Stimulated activated CD8-positive, alpha-beta memory T cell treated with anti-CD3 and anti-CD28 coated beads, Interleukin-15, amount 100 ng/mL, for 48 hours (primary cell): ENCODE data around the gene RNASE7.

Experiments
- DNase-seq, 2 donors: peaks; one replicate each; pipeline ENCODE4 v3.0.0-alpha.2; 2020; ENCODE audit warnings: low read depth in 2 of 2

Gene RNASE7

DNA sequence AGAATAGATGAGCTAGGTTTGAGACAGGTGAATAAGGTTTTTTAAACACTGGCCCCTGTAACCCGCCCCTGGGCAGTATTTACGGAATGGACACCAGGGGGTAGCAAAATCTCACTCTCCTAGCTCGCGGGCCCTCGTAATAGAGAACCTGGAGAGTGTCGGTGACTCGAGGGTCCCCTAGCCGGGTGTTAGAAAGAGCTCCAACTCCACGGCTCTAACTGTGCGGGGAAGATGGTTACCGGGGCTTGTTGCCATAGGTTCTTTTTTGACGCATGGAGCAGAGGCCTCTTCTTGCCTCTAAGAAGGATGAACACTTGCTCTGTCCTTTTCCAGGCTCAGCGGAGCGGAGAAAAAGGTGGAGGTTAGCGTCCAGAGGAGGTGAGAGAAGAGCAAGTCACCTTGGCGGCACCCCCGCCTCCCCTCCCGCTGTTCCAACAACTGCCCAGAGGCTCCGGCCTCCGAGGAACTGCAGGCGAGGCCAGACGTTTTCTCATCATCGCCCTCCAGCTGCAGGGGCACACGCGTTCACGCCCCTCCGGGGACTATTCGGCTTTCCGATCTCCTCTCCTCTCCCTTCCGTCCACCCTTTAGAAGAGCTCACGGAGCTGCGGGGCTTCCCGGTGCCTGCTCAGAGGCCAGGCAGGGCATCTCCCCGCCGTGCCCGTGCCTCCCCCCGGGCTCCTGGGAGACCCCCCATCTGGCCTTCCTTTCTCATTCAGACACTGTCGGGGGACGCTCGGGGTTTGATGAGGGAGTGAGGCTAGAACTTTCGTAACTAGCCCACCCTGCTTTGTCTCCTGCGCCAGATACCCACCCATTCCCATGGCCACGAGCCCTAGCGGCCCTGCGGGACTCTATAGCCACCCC, 26.6 kb downstream of the RNASE7 start:
- DNase-seq: no peak

DNA sequence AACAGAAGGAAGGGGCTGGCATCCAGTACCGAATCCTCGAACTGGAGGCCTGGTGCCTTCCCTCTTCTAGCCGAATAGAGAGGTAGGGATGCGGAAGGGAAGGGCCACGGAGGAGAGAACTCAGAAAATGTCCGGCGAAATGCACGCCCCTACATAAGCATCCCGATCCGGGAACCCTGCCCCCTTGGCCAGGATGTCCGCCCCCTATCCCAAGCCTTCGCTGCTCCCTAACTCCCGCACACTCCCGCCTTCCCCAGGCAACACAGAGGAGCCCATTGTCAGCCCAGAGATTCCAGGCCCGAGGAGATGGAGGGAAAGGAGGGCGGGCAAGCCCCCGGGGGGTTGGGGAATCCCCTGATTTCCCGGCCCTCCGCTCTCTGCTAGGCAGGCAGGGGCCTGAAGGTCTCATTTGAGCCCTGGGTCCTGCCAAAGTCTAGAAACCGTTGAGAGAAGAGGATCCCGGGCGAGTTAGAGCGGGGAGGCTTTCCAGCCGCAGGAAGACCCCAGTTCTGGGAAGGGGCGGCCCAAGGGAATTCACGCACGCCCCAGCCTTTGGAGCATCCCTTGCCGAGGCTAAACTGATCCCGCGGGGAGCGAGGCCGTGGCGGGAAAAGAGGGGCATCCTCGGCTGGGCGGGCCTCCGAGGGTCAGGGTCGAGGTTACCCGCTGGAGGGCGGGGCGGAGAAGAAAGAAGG, 27.4 kb downstream of the RNASE7 start:
- DNase-seq: no peak

DNA sequence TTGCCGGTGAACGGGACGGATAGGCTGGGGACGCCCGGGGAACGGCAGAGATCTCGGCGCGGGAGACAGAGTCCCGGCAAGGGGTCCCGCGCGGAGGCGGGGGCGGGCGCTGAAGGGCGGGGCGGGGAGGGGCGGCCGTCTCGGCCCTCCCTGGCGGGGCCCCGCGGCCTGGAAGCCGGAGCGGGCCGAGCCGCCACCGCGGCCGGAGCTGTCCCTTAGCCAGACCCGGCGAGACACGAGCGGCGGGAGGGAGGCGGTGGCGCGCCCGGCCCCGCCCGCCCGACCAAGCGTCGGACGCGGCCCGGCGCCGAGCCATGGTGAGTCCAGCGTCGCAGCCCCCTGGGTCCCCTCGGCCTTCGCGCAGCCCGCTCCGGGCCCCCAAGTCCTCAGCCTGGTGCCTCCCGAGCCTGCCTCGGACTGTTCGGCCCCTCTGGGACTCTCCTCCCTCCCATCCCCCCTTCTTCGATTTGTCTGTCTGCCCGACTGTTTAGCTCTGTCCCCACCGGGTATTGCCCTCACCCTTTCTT, 28.0 kb downstream of the RNASE7 start, which contains the start of gene ARHGEF40:
TSS of gene ARHGEF40 (plus strand) at position 222 of the 527 bp plus-strand sequence. CDS start at position 315, 93 bp downstream.
- DNase-seq: no peak

DNA sequence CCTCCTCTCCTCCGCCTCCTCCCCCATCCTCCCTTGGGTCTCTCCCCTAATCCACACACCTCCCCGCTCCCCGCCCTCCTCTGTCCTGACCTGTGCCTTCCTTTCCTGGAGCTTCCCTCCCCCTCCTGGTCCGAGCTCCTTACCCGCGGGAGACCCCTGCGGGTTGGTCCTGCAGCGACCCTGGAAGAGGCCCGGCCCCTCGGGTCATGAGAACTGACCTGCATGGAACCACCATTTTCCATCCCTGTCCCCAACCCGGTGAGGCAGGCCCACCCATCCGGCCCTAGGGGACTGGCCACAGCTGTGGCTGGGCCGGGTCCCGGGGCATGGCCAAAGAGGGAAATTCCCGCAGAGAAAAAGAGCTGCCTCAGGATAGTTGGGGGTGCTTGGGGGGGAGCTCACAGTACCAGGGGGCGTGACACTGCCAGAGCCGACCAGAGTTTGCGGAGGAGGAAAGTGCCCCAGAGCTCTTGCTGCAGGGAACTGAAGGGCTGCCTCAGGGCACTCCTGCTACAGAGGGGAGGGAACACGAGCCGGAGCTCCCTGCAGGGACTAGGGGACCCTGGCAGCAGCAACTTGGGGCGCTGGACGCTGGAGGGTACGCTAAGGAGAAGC, 28.6 kb downstream of the RNASE7 start:
- DNase-seq: no peak

DNA sequence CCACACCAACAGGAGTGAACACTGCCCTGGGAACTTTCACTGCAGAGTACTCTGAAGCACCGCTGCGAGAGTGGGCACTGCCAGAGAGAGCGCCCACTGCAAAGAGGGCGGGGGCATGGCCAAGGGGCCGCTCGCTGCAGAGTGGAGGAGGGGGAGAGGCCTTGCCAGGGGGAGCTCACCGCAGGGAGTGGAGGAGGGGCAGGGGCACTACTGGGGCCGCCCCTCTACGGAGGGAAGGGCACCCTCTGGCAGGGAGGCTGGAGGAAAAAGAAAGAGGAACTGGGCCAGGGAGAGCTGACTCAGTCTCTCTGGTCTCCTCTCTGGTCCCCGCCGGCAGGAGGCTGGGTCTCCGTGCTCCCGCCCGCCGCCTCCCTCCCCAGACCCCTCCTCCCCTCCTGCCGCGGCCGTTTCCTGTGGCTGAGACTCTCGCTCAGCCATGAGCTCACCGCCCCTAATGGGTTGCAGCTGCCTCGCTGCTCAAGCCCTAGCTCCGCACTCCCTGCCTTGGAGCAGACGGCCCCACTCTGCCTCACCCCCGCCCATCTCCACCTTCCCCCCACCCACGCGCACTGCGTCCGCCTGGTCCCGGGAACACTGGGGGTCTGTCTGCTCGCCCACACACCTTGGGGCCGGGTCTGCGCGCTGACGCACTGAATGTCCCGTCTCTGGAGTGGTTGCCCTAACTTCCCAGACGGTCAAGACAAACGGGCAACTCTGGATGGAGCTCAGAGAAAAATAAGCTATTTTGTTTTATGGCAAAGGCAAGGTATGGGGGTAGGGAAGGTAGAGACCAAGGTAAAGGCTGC, 29.3 kb downstream of the RNASE7 start:
- DNase-seq: peak; percentile 28 to 35

DNA sequence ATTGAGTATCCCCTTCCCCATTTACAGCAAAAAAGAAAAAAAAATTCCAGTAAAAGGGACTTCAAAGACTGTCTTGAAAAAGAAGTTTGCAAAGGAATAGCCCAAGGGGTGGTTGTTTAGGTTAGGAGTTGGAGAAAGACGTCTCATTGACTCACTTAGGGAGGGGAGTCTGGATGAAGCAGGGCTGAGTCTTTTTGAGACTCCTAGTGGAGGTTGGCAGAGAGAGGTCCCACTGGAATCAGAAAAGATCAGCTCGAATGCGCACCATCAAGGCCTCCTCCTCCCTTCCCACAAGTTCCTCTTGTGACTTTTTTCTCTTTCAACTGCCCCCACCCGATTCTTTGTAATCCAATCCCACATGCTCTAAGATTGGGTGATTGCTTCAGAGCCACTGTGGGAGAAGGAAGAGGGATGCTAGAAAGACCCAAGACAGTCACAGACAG, 29.9 kb downstream of the RNASE7 start:
- DNase-seq: no peak

DNA sequence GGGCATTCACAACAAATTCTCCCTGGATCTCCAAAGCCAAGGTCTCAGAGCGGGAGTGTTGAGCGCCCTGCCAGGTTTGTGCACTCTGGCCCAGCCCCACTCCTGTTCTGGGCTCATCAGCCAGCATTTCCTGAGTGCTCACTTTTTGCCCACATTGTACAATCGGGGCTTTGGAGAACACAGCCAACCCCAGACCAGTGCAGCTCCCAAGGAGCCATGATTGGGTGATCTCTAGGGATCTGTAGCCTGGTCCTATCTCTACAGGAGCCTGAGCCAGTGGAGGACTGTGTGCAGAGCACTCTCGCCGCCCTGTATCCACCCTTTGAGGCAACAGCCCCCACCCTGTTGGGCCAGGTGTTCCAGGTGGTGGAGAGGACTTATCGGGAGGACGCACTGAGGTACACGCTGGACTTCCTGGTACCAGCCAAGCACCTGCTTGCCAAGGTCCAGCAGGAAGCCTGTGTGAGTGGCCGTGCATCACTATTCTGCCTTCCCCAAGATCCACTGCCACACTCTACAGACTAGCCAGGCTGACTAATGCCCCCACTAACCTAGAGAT, 30.7 kb downstream of the RNASE7 start:
- DNase-seq: no peak

DNA sequence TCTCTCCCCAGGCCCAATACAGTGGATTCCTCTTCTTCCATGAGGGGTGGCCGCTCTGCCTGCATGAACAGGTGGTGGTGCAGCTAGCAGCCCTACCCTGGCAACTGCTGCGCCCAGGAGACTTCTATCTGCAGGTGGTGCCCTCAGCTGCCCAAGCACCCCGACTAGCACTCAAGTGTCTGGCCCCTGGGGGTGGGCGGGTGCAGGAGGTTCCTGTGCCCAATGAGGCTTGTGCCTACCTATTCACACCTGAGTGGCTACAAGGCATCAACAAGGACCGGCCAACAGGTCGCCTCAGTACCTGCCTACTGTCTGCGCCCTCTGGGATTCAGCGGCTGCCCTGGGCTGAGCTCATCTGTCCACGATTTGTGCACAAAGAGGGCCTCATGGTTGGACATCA, 31.8 kb downstream of the RNASE7 start:
- DNase-seq: no peak

DNA sequence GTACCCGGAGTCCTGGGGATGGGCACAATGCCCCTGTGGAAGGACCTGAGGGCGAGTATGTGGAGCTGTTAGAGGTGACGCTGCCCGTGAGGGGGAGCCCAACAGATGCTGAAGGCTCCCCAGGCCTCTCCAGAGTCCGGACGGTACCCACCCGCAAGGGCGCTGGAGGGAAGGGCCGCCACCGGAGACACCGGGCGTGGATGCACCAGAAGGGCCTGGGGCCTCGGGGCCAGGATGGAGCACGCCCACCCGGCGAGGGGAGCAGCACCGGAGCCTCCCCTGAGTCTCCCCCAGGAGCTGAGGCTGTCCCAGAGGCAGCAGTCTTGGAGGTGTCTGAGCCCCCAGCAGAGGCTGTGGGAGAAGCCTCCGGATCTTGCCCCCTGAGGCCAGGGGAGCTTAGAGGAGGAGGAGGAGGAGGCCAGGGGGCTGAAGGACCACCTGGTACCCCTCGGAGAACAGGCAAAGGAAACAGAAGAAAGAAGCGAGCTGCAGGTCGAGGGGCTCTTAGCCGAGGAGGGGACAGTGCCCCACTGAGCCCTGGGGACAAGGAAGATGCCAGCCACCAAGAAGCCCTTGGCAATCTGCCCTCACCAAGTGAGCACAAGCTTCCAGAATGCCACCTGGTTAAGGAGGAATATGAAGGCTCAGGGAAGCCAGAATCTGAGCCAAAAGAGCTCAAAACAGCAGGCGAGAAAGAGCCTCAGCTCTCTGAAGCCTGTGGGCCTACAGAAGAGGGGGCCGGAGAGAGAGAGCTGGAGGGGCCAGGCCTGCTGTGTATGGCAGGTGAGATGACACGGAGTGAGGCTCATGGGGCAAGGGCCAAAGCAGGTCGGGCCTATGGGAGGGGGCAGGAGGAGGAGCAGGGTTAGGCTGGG, 32.5 kb downstream of the RNASE7 start:
- DNase-seq: no peak

DNA sequence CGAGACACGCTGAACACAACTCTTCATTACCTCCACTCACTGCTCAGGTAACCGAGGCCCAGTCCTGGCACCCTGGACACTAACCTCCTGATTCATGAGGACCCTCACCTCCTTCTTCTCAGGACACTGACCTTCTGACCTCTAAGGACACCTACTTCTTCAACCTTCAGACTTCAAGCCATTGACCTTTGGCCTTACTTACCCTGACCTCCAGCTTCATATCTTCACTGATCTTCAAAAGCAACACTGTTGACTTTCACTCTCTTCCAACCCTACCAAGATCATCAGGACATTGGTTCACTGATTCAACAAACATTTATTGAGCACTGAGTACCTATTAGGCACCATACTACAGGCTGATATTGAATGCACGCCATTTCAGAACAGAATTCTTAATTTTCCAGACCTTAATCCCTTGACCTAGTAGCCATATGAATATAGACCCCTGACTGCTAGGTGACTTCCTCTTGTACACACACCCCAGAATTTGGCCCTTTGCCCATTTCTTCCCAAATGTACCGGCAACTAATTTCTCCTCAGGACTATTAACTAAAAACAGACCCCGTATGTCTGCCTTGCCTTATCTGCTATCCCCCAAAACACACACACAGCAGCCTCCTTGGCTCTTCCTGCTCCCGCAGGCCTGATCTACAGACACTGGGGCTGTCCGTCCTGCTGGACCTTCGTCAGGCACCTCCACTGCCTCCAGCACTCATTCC, 33.7 kb downstream of the RNASE7 start:
- DNase-seq: no peak

DNA sequence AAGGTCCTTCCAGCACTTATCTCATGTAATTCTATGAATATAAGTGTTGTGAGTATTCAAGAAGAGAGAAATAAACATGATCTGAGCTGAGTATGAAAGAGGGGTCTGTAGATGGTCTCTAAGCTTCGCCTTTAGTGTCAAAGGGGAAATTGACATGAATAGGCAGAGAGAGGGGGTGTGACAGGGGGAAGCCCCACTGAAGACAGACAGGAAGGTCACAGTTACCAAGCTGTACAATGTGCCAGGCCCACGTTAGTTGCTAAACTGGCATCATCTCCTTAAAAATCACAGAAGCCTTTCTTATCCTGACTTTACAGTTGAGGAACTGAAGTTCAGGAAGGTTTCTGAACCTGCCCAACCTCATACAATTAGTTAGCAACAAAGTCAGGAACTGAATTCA, 35.5 kb downstream of the RNASE7 start:
- no peak for DNase-seq

DNA sequence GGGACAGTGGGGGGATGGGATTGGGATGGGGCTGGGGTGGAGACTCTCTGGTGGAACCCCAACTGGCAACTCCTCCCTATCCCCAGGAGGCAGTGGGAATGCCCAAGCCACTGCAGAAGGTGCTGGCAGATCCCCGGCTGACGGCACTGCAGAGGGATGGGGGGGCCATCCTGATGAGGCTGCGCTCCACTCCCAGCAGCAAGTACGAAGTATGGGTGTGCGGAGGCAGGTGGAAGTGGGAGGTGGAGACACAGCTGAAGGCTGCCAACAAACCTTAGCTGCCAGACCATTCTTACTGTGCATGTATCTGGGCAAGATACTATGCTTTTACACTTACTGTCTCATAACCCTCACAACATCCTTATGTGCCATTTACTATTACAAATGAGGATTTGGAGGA, 36.1 kb downstream of the RNASE7 start:
- no peak for DNase-seq

DNA sequence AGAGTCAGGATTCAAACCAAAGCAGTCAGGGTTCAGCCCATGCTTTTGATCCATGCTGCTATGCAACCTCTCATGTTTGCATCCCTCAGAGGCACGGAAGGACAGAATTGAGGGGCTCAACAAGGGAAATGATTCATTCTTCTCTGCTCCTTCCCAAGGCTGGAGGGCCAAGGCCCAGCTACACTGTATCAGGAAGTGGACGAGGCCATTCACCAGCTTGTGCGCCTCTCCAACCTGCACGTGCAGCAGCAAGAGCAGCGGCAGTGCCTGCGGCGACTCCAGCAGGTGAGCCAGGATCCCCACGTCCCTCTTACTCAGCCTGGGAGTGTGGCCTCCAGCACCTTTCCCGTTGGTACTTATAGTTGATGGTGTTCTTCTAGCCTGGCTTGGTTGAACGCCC, 36.6 kb downstream of the RNASE7 start:
- no peak for DNase-seq

DNA sequence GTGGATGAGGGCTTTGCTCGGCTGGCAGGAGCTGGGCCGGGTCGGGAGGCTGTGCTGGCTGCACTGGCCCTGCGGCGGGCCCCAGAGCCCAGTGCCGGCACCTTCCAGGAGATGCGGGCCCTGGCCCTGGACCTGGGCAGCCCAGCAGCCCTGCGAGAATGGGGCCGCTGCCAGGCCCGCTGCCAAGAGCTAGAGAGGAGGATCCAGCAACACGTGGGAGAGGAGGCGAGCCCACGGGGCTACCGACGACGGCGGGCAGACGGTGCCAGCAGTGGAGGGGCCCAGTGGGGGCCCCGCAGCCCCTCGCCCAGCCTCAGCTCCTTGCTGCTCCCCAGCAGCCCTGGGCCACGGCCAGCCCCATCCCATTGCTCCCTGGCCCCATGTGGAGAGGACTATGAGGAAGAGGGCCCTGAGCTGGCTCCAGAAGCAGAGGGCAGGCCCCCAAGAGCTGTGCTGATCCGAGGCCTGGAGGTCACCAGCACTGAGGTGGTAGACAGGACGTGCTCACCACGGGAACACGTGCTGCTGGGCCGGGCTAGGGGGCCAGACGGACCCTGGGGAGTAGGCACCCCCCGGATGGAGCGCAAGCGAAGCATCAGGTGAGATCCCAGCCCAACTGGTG, 39.5 kb downstream of the RNASE7 start:
- no peak for DNase-seq

DNA sequence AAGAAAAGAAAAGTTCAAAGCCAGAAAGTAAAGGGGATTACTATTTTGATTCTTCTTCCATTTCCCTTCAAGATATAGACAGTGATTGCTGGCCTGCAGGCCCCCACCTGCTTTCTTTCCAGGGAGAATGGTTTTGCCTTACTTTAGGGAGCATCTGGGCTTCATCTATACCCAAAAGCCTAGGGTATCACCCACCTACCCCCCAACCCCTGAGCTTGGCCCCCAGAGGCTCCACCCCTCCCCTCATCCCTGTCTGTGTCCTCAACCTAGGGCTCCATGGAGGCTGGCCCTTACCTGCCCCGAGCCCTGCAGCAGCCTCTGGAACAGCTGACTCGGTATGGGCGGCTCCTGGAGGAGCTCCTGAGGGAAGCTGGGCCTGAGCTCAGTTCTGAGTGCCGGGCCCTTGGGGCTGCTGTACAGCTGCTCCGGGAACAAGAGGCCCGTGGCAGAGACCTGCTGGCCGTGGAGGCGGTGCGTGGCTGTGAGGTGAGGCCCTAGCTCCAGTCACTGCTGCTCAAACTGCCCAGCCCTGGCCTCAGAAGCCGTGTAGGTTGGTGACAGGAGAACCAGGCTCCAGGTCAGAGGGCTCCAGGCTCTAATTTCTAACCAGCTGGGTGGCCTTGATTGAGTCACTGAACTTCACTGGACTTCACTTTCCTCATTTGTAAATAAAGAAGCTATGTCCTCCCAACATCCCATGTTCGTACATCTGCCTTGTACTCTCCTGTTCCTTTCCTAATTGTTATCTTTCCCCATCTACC, 41.6 kb downstream of the RNASE7 start:
- no peak for DNase-seq

DNA sequence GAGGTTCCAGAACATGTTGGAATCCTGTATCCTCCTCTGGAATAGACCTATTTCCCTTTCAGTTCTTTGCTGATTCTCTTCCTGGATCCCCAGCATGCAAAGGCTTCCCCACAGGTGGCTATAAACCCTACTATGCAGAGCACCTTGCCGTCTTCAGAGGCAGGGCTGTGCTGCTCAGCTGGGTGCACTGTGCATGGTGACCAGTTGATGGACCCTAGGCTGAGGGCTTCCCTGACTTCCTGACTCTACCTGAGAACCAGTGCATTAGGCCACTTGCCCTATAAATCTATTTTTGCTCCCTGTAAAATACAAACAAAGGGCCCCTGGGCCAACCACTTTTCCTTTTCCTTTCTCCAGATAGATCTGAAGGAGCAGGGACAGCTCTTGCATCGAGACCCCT, 42.2 kb downstream of the RNASE7 start:
- no peak for DNase-seq

DNA sequence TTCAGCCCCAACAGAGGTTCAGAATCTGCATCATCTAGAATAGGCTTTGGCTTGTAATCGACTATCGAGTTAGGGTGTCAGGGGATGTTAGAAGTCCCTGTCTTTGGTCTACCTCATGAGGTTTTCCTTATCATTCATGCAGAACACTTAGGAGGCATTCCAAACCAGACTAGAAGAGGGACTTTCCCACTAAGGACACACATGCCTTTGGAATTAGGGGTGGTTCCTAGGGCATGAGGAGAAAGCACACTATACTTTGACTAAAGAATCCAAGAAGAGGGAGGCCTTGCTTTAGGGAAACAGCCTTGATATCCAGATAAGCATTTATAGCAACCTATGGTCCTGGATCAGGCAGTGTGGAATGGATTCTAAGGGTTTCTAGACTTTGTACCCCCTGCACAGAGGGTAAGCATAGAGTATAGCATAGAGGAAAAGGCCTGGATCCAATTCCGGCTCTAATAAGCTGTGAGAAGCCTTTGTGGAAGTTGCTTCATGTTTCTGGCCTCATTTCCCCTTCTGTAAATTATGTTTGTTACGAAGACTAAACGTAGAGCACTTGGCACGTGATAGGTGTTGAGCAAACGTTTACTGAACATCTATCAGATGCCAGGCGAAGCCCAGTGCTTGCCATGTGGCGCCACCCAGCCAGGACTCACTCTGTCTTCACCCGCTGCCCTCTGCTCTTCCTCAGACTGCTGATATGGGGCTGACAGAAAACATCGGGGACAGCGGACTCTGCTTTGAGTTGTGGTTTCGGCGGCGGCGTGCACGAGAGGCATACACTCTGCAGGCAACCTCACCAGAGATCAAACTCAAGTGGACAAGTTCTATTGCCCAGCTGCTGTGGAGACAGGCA, 43.1 kb downstream of the RNASE7 start:
- DNase-seq: no peak
